Forelimb muscle (tissue), 1 donor: ENCODE measurements around the gene EPHA6. TPM values are rescaled to one million over a fixed set of nuclear protein-coding genes. Genes with fewer than 3 reads are reported as not detected.

ENCODE experiments used
- DNase-seq: peaks from one replicate; pipeline ENCODE4 v3.0.0-alpha.2; 2013; ENCODE audit warnings: low read depth
- polyA plus RNA-seq: library from polyadenylated mRNA; unstranded; fragments of 120-200 nt; gene quantifications from one replicate; pipeline ENCODE4 v1.2.1, GENCODE V29; 2013; ENCODE audit not compliant: insufficient read length

The EPHA6 gene
- polyA plus RNA-seq, result 0.11 TPM

DNA sequence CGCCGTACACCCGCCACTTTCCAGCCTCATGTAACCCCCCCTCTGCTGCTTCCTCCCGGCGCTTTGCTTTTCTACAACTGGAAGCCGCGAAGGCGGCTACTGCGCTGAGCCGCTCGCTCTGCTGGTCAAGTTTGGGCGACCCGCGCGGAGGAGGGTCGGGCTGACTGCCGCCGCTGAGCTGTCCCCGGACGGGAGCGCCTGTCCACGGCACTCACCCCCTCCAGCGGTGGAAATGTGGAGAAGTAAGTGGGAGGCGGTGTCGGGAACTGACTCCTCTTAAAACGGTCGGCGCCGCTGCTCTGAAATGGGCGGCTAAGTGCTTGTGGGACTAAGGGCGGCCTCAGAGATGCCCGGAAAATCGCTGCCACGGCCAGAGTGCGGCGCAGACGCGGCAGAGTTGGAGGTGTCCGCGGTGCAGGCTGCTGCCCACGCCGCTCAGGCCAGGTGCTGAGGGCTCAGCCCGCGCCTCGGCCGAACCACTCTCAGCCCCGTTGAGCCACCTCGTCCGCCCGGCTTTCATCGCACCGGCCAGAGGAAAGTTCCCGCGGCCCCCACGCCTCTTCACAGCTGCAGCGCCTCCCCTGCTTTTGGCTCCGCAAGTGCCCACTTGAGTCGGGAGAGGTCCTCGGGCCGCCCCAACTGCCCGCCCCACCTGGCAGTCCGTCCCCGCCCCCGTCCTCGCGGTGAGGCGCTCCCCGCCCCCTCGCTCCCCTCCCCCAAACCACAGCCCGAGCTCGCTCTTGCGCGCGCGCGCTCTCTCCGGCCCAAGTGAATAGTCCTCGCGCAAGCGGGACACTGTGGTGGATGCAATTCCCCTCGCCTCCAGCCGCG, at the start of gene EPHA6:
Gene EPHA6 (plus strand): TSS at position 775 of the 831 bp plus-strand sequence.
- peak; percentile 4 for DNase-seq

DNA sequence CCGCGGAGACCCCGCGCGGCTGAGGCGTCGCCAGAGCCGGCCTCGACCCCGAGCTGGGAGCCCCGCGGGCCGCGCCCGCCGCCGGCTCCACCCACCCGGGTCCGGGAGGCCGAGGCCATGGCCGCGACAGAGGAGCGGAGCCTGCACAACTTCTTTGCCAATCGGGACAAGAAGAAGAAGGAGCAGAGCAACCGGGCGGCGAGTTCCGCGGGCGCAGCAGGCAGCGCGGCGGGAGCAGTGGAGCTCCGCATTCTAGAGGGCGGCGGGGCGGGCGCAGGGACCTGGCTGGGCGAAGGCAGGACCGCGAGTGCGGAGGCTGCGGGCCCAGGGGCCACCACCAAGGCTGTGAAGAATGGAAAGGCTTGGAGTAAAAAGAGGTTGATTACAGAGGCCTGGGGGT, 37.6 kb upstream of the EPHA6 start:
- no peak for DNase-seq

DNA sequence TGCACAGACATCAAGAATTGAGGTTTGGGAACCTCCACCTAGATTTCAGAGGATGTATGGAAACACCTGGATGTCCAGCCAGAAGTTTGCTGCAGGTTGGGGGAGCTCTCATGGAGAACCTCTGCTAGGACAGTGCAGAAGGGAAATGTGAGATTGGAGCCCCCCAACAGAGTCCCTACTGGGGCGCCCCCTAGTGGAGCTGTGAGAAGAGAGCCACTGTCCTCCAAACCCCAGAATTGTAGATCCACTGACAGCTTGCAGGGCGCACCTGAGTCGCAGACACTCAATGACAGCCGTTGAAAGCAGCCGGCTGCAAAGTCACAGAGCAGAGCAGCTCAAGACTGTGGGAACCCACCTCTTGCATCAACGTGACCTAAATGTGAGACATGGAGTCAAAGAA, 34.6 kb upstream of the EPHA6 start:
- no peak for DNase-seq

DNA sequence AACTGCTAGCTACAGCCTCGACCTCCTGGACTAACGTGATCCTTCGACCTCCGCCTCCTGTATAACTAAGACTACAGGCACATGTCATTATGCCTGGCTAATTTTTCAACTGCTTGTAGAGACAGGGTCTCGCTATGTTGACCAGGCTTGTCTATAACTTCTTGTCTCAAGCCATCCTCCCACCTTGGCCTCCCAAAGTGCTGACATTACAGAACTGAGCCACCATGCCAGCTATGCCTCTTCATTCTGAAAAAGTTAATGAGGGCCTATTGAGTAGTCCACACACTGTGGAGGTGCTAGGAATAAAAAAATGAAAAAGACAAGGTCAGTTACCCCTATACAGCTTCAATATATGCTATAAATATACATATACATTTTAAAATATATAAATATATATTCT, 18.3 kb upstream of the EPHA6 start:
- no peak for DNase-seq

DNA sequence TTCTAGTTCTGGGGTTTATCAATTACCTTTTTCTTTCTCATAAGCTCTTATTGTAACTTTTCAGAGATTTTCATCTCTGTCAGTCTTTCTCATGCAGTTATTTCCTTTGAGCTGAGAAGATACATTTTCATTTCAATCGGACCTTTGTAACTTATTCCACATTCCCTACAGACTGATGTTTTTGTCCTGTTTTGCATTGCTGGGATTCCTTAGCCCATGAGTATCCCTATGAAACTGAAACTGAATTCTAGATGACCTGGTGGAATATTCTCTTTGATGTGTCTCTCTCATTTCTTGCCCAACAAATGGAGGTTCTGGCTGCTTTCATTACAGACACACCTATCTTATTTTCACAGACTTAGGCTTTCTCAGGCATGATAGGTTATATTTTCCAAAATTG, 10.5 kb upstream of the EPHA6 start:
- no peak for DNase-seq

DNA sequence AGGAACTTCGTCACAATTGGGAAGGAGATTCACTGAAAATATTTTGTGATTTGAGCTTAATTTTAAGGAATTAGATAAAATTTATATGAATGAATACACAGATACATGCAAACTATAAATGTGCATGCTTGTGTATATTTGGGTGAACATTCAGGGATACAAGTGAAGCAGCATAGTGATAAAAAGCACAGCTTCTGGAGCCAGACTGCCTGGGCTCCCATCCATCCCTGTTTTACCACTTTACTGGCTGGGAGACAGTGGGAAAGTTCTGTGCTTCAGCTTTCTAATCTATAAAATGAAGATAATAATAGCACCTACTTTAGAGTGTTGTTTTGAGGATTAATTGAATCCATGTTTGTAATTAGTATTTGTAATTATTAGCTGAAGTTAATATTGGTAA, 8.1 kb upstream of the EPHA6 start:
- DNase-seq, result no peak

DNA sequence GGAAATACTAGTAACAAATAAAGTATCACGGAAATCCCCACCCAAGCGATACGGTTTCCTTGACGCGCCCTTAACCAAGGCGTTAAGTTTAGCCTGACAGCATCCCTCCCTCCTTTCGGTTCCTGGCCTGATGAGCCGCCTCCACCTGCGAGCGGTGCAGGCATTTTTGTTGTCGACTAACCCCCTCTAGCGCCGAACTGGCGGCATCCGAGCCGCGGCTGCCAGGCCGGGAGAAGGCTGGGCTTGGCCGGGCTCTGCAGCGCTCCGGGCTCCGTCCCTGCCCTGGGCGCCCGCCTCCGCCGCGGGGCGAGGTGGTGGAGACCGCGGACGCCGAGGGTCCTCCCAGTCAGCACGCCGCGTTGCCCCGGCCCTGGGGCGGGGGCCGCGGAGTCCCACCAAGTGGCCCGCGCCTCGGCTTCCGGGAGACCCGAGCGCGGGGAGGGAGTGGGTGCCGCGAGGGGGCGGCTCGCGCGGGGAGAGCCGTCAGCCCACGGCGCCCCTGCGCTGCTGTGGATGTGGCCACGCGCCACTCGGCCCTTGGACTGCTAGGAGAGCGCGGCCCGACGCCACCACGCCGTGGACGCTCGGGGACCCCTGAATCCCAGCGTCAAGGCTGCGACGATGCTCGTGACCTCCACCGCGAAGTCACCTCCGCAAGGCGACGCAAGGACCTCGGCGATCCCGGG, 1.1 kb upstream of the EPHA6 start:
- DNase-seq, result peak; percentile 13

DNA sequence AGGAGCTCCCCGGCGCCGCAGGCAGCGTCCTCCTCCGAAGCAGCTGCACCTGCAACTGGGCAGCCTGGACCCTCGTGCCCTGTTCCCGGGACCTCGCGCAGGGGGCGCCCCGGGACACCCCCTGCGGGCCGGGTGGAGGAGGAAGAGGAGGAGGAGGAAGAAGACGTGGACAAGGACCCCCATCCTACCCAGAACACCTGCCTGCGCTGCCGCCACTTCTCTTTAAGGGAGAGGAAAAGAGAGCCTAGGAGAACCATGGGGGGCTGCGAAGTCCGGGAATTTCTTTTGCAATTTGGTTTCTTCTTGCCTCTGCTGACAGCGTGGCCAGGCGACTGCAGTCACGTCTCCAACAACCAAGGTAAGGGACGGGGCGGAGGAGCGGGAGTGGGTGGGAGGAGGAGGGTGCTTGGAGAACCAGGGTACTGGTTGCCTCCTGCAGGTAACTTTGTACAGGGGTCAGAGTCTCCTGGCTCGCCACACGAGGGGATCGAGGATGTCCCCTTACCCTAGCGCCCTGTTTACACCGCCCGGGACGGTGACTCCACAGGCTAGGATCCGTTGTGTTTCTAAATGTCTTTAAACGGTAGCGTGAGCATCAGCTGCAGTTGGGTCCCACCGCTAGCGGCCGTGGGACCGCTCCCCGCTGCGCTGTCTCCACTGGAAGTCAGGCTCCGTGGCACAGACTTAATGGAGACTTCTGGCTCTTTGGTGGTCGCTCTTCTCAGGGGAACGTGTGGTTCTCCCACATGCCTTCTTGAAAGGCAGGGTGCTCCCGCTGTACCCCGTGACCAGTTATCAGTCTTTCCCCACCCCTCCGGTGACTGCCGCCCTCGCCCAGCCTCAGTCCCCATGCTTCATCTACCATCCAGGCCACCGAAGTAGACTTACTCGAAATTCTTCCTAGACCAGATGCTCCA, 515 bp downstream of the EPHA6 start:
- no peak for DNase-seq

DNA sequence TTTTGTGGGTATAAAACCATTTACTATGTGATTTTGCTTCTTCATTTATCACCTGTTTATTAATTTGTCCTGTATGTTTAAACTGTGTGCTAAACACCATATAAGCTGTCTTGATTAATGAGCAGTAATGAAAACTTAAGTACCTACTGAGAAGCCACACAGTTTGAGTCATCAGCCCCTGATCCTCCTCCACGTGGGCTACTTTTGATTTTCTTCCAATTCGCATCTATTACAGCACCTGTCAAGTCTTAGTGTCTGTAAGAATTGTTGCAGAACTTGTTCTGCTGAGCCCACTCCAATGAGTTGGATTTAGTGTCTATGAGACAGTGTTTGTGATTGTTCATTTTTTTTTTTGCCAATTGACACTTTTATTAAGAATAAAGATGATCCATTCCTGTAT, 16.8 kb downstream of the EPHA6 start:
- DNase-seq, result no peak

DNA sequence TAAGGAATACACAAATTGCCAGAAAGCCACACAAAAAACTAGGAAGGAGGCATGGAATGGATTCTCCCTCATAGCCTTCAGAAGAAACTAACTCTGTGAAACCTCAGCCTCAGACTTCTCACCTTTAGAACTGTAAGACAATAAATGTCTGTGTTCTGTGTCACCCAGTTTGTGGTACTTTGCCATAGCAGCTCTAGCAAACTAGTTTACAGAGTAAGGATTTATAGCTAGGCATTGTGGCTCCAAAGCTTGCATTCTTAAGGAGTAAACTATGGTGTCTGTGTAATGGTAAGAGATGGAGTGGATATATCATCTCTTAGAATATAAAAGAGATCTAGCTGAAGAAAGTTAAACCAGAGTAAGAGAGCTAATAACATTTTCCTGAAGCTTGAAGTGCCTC, 18.9 kb downstream of the EPHA6 start:
- no peak for DNase-seq

DNA sequence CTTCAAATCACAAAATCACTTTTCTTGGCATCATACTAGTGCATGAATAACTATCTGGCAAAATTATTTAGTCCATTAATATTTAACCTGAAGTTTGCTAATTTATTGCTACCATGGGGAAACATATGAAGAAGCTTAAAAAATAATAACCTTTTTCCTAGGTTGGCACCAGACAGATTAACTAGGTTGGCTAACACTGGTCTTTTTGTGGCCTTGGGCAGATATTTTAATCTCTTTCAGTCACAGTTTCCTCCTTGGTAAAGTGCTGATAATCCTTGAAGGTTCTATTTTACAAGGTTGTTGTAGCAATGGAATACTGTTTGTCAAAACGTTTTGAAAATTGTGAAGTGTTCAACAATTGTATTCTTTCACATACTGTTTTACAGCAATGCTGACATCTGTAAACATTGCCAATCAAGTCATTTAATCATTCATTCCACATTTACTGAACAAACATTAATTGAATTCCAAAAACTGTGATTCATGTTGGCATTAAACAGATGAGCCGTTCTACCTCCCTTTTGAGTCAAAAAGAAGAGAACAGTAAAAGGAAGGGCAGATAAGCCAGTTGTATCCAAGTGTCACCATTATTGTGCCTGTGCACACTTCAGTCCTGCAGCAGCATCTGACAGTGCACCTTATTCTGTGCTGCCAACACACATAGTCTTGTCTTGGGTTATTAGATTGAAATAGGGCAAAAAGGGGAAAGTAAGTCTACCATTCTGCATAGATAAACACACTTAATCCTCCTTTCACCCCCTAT, 21.9 kb downstream of the EPHA6 start:
- DNase-seq, result no peak

DNA sequence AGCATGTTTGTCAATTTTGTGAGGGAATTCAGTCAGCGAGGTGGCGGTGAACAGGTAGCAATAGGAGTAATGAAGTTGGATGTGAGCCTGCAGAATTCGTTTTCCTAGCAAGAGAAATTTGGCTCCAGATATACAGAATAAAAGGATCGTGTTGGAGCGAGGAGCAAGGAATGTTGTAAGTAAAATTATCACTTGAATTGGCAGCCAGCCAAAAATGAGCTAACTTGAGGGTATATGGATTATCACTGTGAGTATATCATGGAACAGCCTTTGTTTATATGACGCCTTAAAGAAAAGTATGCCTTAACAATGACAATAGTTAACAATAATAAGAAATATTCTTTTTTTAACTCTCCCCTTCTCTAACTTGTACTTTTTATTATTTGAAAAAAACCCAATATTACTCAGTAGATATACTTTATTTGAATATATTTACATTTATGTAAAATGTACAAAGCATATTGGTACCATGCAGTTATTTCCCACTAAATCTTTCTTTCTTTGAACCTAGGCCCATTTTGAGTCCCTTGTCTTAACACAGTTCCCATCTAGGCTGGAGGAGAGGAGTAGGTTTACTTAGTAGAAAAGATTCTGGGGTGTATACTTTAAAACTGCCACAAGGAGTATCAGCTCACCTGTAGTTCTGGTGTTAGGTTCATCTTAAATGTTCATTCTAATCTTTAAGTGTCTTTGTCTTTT, 29.3 kb downstream of the EPHA6 start:
- DNase-seq, result no peak

DNA sequence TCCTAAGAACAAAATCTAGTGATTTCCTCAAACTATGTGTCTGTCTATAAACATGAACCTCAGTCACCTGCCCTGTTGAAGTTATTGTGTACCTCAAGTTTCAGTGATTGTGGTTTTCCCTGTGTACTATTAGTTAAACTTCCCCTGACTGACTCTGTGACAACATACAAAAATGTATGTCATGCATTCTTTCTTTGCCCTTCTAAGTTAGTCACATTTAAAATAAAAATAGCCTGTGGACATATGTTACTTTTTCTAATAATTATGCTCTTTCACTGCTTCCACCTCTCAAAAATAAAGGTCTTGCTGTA, 29.8 kb downstream of the EPHA6 start:
- no peak for DNase-seq

DNA sequence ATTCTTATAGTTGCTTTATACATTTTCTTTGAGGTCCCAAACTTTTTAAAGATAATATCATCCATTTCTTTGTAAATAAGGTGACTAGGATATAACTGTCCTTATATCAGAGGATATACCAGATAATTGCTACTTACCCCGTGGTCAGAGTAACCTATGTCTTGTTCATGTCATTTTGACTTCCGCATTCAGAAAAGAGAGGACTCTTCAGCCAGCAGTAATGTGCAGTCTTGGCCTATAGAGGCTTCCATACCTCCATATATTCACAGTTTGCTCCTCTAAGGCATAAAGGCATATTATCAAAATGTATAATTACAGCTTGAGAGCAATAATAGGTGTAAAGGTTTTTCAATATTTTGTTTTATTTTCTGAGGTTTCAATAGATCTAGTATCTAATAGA, 38.5 kb downstream of the EPHA6 start:
- DNase-seq, result no peak

DNA sequence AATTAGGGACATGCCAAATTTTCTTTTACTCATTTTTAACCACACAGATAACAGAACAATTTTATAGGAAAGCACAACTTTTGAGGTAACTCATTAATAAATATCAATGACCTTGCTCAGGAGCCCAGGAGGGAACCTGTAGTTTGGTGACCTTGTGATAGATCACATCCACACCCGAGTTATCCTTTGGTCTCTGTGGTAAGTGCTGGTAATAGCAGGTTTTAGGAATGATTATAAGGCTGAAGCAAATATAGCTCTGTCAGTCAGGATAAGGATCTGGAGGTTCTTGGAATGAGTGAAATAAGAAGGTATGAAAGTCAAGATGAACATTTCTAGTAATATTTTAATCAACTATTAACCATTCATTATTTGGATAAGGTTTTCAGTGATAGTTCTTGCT, 46.5 kb downstream of the EPHA6 start:
- DNase-seq, result no peak

DNA sequence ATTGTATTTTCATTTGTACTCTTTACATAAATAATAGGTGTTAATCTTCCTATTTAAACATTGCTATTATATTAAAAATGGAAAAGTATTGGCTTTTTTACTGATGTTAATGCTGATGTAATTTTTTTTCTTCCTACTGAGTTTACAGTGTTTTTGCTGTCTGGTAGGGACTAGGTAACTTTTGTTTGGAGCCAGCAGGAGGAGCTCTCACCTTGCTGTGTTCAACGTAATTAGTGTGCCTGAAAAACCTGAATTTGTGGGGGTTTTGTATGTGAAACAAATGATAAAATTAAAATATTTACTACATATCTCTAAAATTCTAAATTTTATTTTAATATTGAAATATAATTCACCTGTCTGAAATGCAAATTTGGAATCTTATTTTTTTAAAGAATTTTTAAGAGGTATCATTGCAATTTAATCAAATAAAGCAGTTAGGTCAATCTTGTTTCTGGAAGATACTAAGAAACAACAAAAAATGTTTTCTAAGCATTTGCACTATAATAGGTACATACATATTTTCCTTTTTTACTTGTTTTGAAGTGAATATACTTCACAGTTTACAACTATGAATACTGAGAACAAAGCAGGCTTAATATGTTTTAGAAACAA, 48.8 kb downstream of the EPHA6 start:
- peak; percentile 25 for DNase-seq

DNA sequence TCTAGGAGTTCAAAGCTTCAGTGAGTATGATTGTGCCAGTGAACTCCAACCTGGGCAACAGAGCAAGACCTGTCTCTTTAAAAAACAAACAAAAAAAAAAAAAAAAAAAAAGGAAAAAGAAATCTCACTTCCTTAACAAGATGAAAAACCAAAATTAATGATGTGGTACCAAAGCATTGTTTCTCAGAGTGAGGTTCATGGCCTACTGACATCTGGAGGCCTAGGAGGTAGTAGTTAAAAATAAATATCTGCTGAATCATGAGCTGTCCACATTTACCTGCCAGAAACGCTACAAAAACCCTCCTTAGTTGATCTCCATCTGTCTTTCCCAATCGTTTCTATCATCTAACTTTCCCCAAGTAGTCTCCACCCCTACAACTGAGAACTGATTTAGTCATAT, 51.2 kb downstream of the EPHA6 start:
- no peak for DNase-seq

DNA sequence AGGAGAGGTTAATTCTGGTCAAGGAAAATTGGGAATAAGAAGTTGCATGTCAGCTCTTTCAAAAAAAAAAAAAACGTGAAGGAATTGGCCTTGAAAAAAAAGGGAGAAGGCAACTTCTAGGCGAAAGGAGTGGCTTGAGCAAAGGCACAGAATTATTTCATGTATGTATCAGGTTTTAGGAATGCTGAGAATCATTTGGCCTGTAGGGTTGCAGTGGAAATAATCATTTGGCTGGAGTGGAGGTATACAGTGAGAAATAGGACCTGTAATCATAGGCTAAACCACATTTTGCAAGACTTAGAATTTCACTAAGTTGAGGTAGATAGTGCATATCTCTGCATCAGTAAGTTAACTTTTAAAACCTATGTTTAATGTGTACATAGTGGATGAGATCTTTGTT, 54.9 kb downstream of the EPHA6 start:
- DNase-seq, result no peak

DNA sequence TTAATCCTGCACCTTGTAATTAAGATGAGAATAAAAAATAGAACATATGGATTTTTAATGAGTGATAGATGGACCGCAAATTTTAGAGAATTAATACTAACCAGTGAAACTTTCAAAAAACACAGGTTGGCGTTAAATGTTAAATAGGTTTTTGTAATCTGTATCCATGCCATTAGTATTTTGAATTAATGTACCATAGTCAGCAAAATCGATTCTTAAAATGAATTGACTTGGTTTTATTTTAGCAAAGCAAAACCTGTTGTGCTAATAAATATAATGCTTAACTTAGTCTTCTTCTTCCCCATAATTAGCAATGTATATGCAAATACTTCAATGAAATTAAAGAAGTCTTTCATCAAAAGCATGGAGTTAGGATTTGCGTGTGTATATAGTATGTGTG, 63.1 kb downstream of the EPHA6 start:
- DNase-seq, result no peak

DNA sequence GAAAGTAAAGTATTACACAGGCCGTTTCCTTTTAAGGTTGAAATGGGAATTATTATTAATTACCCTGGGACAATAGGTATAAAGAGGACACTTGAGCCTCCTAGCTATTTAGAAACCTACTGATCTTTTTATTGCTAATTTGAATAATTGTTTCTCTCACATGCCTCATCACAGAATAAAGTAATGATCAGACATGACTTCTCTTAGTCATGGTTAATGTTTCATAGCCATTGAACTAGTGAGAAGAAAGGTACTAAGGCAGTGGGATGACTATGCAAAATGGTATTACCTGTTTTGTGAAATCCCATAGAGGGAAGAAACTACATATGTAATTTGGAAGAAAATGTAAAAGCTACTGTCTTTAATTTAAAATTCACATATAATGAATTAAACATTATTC, 85.6 kb downstream of the EPHA6 start:
- no peak for DNase-seq

DNA sequence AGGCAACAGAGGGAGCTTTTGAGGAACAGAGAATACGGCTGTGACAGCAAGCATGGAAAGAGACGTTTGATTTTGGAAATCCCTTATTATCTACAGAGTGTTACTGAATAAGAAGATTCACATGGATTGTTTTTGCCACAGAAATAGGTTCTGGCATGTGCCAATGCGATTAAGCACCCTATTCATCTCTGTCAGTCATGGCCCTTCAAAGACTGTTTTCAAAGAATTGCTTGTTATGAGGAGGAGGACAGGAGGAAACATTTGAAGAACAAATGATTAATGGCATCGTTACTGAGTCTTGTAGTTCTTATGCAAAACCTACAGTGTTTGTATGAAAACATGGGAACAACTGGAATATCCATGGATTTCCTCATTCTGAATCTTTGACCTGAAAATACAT, 86.2 kb downstream of the EPHA6 start:
- DNase-seq, result no peak
